Measurements from ENCODE around the gene AXIN1.

AXIN1 gene

DNA sequence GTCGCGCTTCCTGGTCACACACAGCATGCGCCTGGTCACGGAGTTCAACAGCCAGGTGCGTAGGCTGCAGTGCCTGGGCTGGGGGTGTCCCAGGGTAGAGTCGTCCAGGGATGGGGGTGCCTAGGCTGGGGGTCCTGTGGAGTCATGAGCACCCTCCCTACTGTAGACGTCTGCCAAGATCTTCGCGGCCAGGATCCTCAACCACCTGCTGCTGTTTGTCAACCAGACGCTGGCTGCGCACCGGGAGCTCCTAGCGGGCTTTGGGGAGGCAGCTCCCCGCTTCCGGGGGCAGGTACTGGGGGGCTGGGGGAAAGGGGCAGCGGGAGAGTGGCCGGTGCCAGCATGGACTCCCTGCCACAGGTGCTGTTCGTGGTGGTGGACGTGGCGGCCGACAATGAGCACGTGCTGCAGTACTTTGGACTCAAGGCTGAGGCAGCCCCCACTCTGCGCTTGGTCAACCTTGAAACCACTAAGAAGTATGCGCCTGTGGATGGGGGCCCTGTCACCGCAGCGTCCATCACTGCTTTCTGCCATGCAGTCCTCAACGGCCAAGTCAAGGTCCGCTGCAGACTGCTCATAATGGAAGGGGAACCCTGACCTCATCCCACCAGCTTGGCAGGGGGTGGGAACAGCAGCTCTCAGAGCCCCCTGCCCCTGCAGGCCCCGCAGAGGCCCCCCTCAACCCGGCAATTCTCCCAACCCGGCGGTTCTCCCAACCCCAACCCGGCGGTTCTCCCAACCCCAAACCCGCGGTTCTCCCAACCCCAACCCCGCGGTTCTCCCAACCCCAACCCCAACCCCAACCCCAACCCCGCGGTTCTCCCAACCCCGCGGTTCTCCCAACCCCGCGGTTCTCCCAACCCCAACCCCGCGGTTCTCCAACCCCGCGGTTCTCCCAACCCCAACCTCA is 67.1 kb downstream of the AXIN1 start:
- no peak overlapping the region for H3K9ac ChIP-seq (ENCODE audit: low read length)
- no peak overlapping the region for H3K4me3 ChIP-seq (ENCODE audit: low read length)

DNA sequence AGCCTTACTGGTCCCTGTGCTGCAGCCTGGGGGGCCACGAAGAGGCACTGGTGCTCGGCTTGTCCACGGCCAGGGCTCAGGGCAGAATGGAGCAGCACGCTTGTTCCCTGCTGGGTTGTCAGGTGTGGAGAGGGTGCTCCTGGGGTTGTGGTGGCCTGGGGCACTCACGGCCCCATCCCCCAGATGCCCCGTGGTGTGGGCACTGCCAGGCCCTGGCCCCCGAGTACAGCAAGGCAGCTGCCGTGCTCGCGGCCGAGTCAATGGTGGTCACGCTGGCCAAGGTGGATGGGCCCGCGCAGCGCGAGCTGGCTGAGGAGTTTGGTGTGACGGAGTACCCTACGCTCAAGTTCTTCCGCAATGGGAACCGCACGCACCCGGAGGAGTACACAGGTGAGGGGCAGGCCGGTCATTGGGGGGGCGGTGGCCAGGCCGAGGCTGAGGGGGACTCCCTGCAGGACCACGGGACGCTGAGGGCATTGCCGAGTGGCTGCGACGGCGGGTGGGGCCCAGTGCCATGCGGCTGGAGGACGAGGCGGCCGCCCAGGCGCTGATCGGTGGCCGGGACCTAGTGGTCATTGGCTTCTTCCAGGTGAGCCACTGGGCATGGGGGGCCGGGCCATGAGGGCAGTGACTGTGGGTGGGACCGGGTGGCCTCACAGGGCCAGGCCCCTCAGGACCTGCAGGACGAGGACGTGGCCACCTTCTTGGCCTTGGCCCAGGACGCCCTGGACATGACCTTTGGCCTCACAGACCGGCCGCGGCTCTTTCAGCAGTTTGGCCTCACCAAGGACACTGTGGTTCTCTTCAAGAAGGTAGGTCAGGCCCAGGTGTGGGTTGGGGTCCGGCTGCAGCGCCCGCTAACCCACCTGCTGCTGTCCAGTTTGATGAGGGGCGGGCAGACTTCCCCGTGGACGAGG is 68.1 kb downstream of the AXIN1 start:
- Histone ChIP-seq H3K9ac (ENCODE audit: low read length) (no peak overlapping the region), H3K36me3 (ENCODE audit: control insufficient read depth, low read depth, low read length) (peaks cover 7% of the 10 kb centered on the region), H3K27me3 (ENCODE audit: control insufficient read depth, insufficient read depth, low read length) (peaks cover 22% of the 10 kb centered on the region), H3K9me3 (ENCODE audit: control insufficient read depth, low read depth, low read length) (no peaks in the 10 kb centered on the region), H3K4me1 (ENCODE audit: control insufficient read depth, low read depth, low read length) (no peaks in the 10 kb centered on the region), H3K4me3 (ENCODE audit: low read length) (no peak overlapping the region), H3K27ac (ENCODE audit: low read length) (no peak overlapping the region)

More for the DNA sequence above, 67.1 kb downstream of the AXIN1 start:
- H3K9me3 ChIP-seq (ENCODE audit: control insufficient read depth, low read depth, low read length), result no peaks in the 10 kb centered on the region
- H3K27ac ChIP-seq (ENCODE audit: low read length), result no peak overlapping the region
- H3K4me1 ChIP-seq (ENCODE audit: control insufficient read depth, low read depth, low read length), result no peaks in the 10 kb centered on the region
- peaks cover 16% of the 10 kb centered on the region for H3K27me3 ChIP-seq (ENCODE audit: control insufficient read depth, insufficient read depth, low read length)
- H3K36me3 ChIP-seq (ENCODE audit: control insufficient read depth, low read depth, low read length), result peaks cover 7% of the 10 kb centered on the region

DNA sequence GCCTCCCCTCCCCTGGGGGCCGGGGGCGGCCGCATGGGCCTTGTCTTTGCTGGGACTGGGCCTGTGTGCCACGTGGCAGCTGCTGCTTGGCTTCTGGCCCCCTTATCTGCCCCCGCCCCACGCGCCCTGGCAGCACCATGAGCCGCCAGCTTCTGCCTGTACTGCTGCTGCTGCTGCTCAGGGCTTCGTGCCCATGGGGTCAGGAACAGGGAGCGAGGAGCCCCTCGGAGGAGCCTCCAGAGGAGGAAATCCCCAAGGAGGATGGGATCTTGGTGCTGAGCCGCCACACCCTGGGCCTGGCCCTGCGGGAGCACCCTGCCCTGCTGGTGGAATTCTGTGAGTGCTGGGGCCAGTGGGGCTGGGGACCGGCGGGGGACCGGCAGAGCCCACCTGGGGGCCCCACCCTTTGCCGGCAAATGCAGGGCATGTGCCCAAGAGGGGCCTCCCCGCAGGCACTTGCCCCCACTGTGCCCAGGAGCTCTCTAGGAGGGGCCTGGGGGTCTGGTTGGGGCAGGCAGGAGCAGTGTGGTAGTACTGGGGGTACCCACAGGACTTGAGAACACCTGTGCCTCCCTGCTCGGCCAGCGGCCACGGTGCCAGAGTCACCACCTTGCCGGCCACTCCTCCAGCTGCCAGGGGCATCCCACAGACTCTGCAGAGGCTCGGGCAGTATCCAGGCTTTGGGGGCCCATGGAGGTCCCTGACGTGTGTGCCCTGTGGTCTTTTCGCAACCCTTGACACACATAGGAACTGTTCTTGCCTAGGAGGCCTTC is 69.3 kb downstream of the AXIN1 start, which contains the start of gene PDIA2:
PDIA2 (plus strand) TSS at position 132 of the 773 bp plus-strand sequence; CDS start at position 138, 6 bp downstream.
- Histone ChIP-seq H3K27me3 (ENCODE audit: control insufficient read depth, insufficient read depth, low read length) (peaks cover 34% of the 10 kb centered on the region), H3K4me3 (ENCODE audit: low read length) (no peak within 1 kb of the TSS), H3K36me3 (ENCODE audit: control insufficient read depth, low read depth, low read length) (peaks cover 6% of the 10 kb centered on the region), H3K9me3 (ENCODE audit: control insufficient read depth, low read depth, low read length) (no peaks in the 10 kb centered on the region), H3K4me1 (ENCODE audit: control insufficient read depth, low read depth, low read length) (no peaks in the 10 kb centered on the region), H3K9ac (ENCODE audit: low read length) (no peak within 1 kb of the TSS), H3K27ac (ENCODE audit: low read length) (no peak within 1 kb of the TSS)

DNA sequence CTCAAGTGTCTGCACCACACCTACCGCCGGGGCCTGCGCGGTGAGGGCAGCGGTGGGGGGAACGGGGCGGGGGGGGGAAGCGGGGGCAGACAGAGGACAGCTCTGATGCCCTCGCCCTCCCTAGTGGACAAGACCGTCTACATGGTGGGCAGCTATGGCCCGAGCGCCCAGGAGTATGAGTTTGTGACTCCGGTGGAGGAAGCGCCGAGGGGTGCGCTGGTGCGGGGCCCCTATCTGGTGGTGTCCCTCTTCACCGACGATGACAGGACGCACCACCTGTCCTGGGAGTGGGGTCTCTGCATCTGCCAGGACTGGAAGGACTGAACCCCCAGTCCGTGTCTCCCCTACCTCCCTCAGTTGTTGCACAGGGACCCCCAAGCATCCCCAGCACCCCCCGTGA is 70.0 kb downstream of the AXIN1 start:
- Histone ChIP-seq H3K27me3 (ENCODE audit: control insufficient read depth, insufficient read depth, low read length) (peaks cover 35% of the 10 kb centered on the region), H3K4me1 (ENCODE audit: control insufficient read depth, low read depth, low read length) (no peaks in the 10 kb centered on the region), H3K27ac (ENCODE audit: low read length) (no peak overlapping the region), H3K36me3 (ENCODE audit: control insufficient read depth, low read depth, low read length) (no peaks in the 10 kb centered on the region), H3K9me3 (ENCODE audit: control insufficient read depth, low read depth, low read length) (no peaks in the 10 kb centered on the region), H3K9ac (ENCODE audit: low read length) (no peak overlapping the region), H3K4me3 (ENCODE audit: low read length) (no peak overlapping the region)

DNA sequence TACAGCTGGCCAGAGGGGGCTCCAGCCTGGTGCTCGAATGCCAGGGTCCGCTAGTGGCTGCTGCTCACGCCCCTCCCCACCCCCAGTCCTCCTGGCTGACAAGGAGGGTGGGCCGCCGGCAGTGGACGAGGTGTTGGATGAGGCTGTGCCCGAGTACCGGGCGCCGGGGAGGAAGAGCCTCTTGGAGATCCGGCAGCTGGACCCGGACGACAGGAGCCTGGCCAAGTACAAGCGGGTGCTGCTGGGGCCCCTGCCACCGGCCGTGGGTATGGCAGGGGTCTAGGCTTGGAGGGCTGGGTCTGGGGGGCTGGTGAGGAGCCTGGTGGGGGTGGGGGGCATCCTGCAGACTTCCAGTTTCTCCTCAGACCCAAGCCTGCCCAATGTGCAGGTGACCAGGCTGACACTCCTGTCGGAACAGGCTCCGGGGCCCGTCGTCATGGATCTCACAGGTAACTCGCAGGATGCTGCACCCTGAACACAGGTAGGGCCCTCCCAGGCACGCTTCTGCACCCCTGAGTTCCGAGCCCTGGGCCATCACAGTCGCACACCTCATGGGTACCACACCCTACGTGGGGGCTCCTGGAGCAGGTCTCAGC is 70.8 kb downstream of the AXIN1 start:
- Histone ChIP-seq H3K9me3 (ENCODE audit: control insufficient read depth, low read depth, low read length) (no peaks in the 10 kb centered on the region), H3K27ac (ENCODE audit: low read length) (no peak overlapping the region), H3K36me3 (ENCODE audit: control insufficient read depth, low read depth, low read length) (no peaks in the 10 kb centered on the region), H3K4me1 (ENCODE audit: control insufficient read depth, low read depth, low read length) (no peaks in the 10 kb centered on the region), H3K27me3 (ENCODE audit: control insufficient read depth, insufficient read depth, low read length) (peaks cover 39% of the 10 kb centered on the region), H3K4me3 (ENCODE audit: low read length) (no peak overlapping the region), H3K9ac (ENCODE audit: low read length) (no peak overlapping the region)

DNA sequence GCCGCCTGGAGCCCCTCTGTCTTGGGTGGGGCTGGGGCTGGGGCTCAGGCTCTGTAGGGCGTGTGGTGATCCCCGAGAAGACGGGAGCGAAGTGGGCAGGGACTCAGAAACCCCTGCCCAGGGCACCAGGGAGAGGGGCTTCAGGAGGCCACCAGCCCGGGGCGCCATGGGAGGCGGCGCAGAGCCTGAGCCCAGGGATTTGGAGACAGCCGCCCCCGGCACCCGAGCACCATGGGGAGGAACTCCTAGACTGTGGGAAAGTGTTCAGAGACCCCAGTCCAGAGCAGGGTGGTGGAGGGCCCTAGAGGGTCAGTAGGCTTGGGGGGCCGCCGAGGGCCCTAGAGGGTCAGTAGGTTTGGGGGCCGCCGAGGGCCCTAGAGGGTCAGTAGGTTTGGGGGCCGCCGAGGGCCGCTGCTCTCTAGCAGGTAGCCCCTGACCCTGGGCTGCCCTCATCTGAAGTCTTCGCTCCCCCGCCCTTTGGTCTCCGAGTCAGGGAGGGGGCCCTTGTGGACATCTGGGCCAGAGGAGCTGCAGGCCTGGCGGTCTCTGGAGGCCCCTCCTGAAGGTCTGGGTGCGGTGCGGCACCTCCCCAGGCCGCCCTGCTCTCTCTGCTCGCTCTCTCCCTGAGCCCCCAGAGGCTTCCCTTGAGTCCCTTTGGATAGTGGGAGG is 71.4 kb downstream of the AXIN1 start:
- Histone ChIP-seq H3K4me3 (ENCODE audit: low read length) (peak overlapping the region; percentile 33), H3K27ac (ENCODE audit: low read length) (no peak overlapping the region), H3K9ac (ENCODE audit: low read length) (no peak overlapping the region), H3K9me3 (ENCODE audit: control insufficient read depth, low read depth, low read length) (no peaks in the 10 kb centered on the region), H3K4me1 (ENCODE audit: control insufficient read depth, low read depth, low read length) (no peaks in the 10 kb centered on the region), H3K36me3 (ENCODE audit: control insufficient read depth, low read depth, low read length) (no peaks in the 10 kb centered on the region), H3K27me3 (ENCODE audit: control insufficient read depth, insufficient read depth, low read length) (peaks cover 45% of the 10 kb centered on the region)

DNA sequence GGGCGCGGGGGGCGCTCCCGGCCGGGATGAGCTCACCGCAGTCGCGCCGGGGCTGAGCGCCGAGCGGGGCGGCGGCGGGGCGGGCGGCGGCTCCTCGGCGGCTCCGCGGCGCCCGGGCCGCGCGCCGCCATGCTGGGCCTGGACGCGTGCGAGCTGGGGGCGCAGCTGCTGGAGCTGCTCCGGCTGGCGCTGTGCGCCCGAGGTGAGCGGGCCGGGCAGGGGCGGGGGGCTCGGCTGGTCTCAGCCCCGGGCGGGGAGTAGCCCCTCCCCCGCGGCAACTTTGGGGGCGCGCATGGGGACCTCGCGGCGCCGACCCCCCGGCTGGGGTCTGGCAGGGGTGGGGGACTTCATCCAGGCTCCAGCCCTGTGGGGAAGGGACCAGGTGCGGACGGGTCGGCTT is 72.0 kb downstream of the AXIN1 start, which contains the start of gene ARHGDIG:
ARHGDIG (plus strand) TSS at position 40 of the 400 bp plus-strand sequence; CDS start at position 130, 90 bp downstream.
- Histone ChIP-seq H3K27me3 (ENCODE audit: control insufficient read depth, insufficient read depth, low read length) (peaks cover 49% of the 10 kb centered on the region), H3K4me1 (ENCODE audit: control insufficient read depth, low read depth, low read length) (no peaks in the 10 kb centered on the region), H3K9ac (ENCODE audit: low read length) (no peak within 1 kb of the TSS), H3K9me3 (ENCODE audit: control insufficient read depth, low read depth, low read length) (no peaks in the 10 kb centered on the region), H3K4me3 (ENCODE audit: low read length) (peak within 1 kb of the TSS; percentile 33), H3K36me3 (ENCODE audit: control insufficient read depth, low read depth, low read length) (no peaks in the 10 kb centered on the region), H3K27ac (ENCODE audit: low read length) (no peak within 1 kb of the TSS)

DNA sequence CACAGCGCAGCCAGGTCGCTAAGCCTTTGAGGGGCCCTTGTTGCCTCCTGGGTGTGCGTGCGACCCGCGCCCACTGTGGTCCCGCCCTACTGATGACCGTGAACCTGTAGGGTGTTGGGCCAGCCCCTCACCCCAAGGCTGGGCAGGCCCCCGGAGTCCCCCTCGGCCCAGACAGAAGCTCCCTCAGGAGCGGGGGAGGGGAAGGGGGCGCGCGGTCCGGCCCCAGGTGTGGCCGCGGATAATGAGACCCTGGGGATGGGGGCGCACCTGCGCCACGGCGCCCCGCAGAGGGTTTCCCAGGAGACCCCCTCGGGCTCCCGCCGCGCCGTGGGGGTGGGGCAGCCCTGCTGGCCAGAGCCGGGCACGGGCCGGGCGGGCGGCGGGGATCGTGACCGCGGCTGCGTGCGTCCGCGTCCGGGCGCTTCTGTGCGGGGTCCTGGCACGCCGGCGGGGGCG is 72.5 kb downstream of the AXIN1 start:
- Histone ChIP-seq H3K27ac (ENCODE audit: low read length) (no peak overlapping the region), H3K9ac (ENCODE audit: low read length) (no peak overlapping the region), H3K4me1 (ENCODE audit: control insufficient read depth, low read depth, low read length) (no peaks in the 10 kb centered on the region), H3K9me3 (ENCODE audit: control insufficient read depth, low read depth, low read length) (no peaks in the 10 kb centered on the region), H3K36me3 (ENCODE audit: control insufficient read depth, low read depth, low read length) (no peaks in the 10 kb centered on the region), H3K27me3 (ENCODE audit: control insufficient read depth, insufficient read depth, low read length) (peaks cover 53% of the 10 kb centered on the region), H3K4me3 (ENCODE audit: low read length) (peak overlapping the region; percentile 30)

DNA sequence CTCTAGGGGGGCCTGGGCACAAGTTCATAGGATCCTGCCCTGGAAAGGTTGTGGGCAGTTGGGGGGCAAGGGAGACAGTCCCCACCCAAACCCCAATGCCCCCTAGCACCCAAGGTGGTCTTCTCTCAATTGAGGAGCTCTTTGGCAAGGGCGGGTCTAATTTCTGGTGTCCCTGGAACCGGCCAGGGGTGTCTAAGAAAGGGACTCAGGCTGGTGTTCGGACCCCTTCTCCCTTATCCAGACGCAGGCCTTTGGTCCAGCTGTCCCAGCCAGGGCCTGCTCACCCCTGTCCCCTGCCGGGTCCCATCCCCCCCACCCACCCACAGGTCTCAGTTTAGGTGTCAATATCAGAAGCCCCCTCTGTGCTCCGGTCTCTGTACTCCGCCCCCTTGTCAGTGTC is 73.0 kb downstream of the AXIN1 start:
- Histone ChIP-seq H3K9me3 (ENCODE audit: control insufficient read depth, low read depth, low read length) (no peaks in the 10 kb centered on the region), H3K4me1 (ENCODE audit: control insufficient read depth, low read depth, low read length) (no peaks in the 10 kb centered on the region), H3K36me3 (ENCODE audit: control insufficient read depth, low read depth, low read length) (no peaks in the 10 kb centered on the region), H3K27ac (ENCODE audit: low read length) (no peak overlapping the region), H3K27me3 (ENCODE audit: control insufficient read depth, insufficient read depth, low read length) (peaks cover 58% of the 10 kb centered on the region), H3K9ac (ENCODE audit: low read length) (no peak overlapping the region), H3K4me3 (ENCODE audit: low read length) (no peak overlapping the region)

DNA sequence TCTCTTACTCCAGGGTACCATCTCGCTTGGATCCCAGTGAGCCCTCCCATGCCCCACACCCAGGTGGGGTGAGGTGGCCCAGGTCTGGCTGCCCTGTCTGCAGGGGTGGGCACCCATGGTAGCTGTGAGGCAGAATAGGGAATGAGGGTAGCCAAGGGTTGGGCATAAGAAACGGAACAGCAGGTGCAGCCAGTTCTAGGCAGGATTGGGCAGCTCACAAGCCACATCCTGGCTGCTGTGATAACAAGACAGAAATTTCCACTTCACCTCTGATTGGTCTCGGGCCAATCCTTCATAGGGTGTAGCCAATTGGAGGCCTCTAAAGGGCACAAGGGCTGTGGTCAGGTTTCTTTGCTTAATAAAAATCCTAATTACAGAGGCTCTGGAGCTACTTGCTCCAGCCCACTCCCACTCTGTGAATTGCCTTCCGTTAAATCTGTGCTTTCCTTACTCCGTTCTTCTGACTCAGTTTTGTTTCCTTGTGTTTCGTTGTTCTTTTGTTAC is 73.6 kb downstream of the AXIN1 start:
- Histone ChIP-seq H3K27ac (ENCODE audit: low read length) (no peak overlapping the region), H3K27me3 (ENCODE audit: control insufficient read depth, insufficient read depth, low read length) (peaks cover 63% of the 10 kb centered on the region), H3K36me3 (ENCODE audit: control insufficient read depth, low read depth, low read length) (no peaks in the 10 kb centered on the region), H3K9me3 (ENCODE audit: control insufficient read depth, low read depth, low read length) (no peaks in the 10 kb centered on the region), H3K4me3 (ENCODE audit: low read length) (no peak overlapping the region), H3K9ac (ENCODE audit: low read length) (no peak overlapping the region), H3K4me1 (ENCODE audit: control insufficient read depth, low read depth, low read length) (no peaks in the 10 kb centered on the region)
